ENCODE results near the gene MCM5.

Gene MCM5

GRCh38 chr22:35452810-35453743 lies 53.1 kb downstream of the MCM5 start:
- CTCF ChIA-PET: no interaction called here
- POLR2A ChIA-PET: no interaction called here
- no peak overlapping the region for H3K4me3 ChIP-seq (ENCODE audit: low read depth, low read length)
- TF ChIP-seq, protein P1, sequence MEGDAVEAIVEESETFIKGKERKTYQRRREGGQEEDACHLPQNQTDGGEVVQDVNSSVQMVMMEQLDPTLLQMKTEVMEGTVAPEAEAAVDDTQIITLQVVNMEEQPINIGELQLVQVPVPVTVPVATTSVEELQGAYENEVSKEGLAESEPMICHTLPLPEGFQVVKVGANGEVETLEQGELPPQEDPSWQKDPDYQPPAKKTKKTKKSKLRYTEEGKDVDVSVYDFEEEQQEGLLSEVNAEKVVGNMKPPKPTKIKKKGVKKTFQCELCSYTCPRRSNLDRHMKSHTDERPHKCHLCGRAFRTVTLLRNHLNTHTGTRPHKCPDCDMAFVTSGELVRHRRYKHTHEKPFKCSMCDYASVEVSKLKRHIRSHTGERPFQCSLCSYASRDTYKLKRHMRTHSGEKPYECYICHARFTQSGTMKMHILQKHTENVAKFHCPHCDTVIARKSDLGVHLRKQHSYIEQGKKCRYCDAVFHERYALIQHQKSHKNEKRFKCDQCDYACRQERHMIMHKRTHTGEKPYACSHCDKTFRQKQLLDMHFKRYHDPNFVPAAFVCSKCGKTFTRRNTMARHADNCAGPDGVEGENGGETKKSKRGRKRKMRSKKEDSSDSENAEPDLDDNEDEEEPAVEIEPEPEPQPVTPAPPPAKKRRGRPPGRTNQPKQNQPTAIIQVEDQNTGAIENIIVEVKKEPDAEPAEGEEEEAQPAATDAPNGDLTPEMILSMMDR (IDR thresholded peaks at IDR 0.05; ENCODE audit: insufficient read depth, low read length, missing control alignments): no peak
- no peak for DNase-seq (ENCODE audit: low read depth, low spot score)

- CTCF ChIA-PET: interaction anchor here (0.7 to 1.3 kb wide), 2 partner anchors 22 to 129 kb away, joined by 3 to 4 read pairs; no protein-coding TSS in a partner anchor
- POLR2A ChIA-PET: no interaction called here
- TF ChIP-seq, protein P1 (IDR thresholded peaks at IDR 0.05; ENCODE audit: insufficient read depth, low read length, missing control alignments): no peak
- no peak for DNase-seq (ENCODE audit: low read depth, low spot score)
- no peak overlapping the region for H3K4me3 ChIP-seq (ENCODE audit: low read depth, low read length)
These were observed 54.6 kb downstream of the MCM5 start for GRCh38 chr22:35454416-35455054.

GRCh38 chr22:35455529-35455928 lies 55.6 kb downstream of the MCM5 start:
- POLR2A ChIA-PET: no interaction called here
- DNase-seq (ENCODE audit: low read depth, low spot score): no peak
- no peak overlapping the region for H3K4me3 ChIP-seq (ENCODE audit: low read depth, low read length)
- CTCF ChIA-PET: interaction anchor here (0.7 to 1.3 kb wide), 3 partner anchors 26 to 176 kb away, joined by 3 to 4 read pairs (median 3); no protein-coding TSS in a partner anchor
- TF ChIP-seq, protein P1 (IDR thresholded peaks at IDR 0.05; ENCODE audit: insufficient read depth, low read length, missing control alignments): no peak

GRCh38 chr22:35456757-35457156 lies 56.8 kb downstream of the MCM5 start:
- no peak for DNase-seq (ENCODE audit: low read depth, low spot score)
- CTCF ChIA-PET: interaction anchor here (1.3 to 1.5 kb wide), 2 partner anchors 10 to 125 kb away, joined by 3 to 4 read pairs; no protein-coding TSS in a partner anchor
- TF ChIP-seq, protein P1 (IDR thresholded peaks at IDR 0.05; ENCODE audit: insufficient read depth, low read length, missing control alignments): no peak
- POLR2A ChIA-PET: no interaction called here
- no peak overlapping the region for H3K4me3 ChIP-seq (ENCODE audit: low read depth, low read length)

- POLR2A ChIA-PET: no interaction called here
- TF ChIP-seq, protein P1 (IDR thresholded peaks at IDR 0.05; ENCODE audit: insufficient read depth, low read length, missing control alignments): no peak
- no peak for DNase-seq (ENCODE audit: low read depth, low spot score)
- H3K4me3 ChIP-seq (ENCODE audit: low read depth, low read length): no peak overlapping the region
- CTCF ChIA-PET: interaction anchor here (1.2 to 1.5 kb wide), 2 partner anchors 11 to 28 kb away, joined by 3 to 4 read pairs; no protein-coding TSS in a partner anchor
These were observed 58.0 kb downstream of the MCM5 start for GRCh38 chr22:35457729-35458546.

All from AG04449 (cell line).